ENCODE data around the gene NDUFA8. TPM values are rescaled to one million over a fixed set of nuclear protein-coding genes. Genes with fewer than 3 reads are reported as not detected.

The NDUFA8 gene
- total and polyA plus RNA-seq, 10 of the 15 experiments (the other 5 are each of a cell fraction or from before 2014, with no cell fraction given) = 44.9 to 159 (median 90.8) TPM

DNA sequence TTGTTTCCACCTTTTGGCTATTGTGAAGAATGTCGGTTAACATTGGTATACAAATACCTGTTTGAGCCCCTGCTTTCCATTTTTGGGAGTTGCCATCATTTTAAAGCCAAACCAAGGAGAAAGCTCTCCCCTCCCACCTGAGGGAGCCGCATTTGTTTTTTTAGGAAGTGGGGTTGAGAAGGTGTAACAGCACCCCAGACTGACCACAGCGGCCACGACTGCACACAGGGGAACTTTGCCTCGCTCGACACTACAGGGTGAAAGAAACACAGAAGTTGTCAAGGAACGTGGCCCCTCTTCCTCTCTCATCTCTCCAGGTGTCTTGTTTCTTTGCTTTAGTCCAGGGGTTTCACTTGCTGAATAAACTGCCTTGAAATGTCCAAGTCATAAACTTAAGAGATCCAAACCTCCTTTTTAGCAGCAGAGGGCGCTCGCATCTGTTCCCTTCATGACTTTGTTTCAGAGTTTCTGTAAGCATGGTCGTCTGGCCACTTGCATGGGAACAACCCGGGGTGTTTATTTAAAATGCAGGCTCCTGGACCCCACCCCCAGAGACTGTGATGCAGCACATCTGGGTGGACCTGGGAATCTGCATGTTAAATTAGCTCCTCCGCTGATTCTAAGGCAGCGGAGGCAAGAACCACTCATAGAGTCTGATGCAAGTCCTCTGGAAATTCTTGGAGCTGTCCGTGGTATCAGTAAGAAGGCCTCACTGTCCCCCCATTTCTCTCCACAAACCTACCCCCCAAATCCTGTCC is 64.4 kb downstream of the NDUFA8 start (continued):
- TF ChIP-seq, protein P1, sequence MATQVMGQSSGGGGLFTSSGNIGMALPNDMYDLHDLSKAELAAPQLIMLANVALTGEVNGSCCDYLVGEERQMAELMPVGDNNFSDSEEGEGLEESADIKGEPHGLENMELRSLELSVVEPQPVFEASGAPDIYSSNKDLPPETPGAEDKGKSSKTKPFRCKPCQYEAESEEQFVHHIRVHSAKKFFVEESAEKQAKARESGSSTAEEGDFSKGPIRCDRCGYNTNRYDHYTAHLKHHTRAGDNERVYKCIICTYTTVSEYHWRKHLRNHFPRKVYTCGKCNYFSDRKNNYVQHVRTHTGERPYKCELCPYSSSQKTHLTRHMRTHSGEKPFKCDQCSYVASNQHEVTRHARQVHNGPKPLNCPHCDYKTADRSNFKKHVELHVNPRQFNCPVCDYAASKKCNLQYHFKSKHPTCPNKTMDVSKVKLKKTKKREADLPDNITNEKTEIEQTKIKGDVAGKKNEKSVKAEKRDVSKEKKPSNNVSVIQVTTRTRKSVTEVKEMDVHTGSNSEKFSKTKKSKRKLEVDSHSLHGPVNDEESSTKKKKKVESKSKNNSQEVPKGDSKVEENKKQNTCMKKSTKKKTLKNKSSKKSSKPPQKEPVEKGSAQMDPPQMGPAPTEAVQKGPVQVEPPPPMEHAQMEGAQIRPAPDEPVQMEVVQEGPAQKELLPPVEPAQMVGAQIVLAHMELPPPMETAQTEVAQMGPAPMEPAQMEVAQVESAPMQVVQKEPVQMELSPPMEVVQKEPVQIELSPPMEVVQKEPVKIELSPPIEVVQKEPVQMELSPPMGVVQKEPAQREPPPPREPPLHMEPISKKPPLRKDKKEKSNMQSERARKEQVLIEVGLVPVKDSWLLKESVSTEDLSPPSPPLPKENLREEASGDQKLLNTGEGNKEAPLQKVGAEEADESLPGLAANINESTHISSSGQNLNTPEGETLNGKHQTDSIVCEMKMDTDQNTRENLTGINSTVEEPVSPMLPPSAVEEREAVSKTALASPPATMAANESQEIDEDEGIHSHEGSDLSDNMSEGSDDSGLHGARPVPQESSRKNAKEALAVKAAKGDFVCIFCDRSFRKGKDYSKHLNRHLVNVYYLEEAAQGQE (IDR thresholded peaks at IDR 0.05; ENCODE audit: low read depth, low read length) = peak; percentile 41; the same call in 1 of the 2 replicates
- no peak for TF ChIP-seq IKZF2 (IDR thresholded peaks at IDR 0.05)
- TF ChIP-seq MTA2 (IDR thresholded peaks at IDR 0.05; ENCODE audit: low read depth) = no peak
- TF ChIP-seq SPI1 (IDR thresholded peaks at IDR 0.05; ENCODE audit: borderline replicate concordance, insufficient read depth, low read depth, low read length) = peak; percentile 36; the same call in 1 of the 2 replicates
- no peak for TF ChIP-seq TCF7 (IDR thresholded peaks at IDR 0.05; ENCODE audit: borderline replicate concordance)
- peak; percentile 27; the same call in 1 of the 2 replicates for TF ChIP-seq RAD21 (IDR thresholded peaks at IDR 0.05; ENCODE audit: insufficient read depth, low read depth, low read length)
- TF ChIP-seq SMAD5 (IDR thresholded peaks at IDR 0.05; ENCODE audit: low read depth) = no peak
- TF ChIP-seq CHD2 (IDR thresholded peaks at IDR 0.05; ENCODE audit: borderline replicate concordance, low read depth, low read length) = no peak
- TF ChIP-seq, protein P2, sequence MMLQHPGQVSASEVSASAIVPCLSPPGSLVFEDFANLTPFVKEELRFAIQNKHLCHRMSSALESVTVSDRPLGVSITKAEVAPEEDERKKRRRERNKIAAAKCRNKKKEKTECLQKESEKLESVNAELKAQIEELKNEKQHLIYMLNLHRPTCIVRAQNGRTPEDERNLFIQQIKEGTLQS (IDR thresholded peaks at IDR 0.05; ENCODE audit: borderline replicate concordance, extremely low read depth, low read depth, low read length) = no peak
- no peak for TF ChIP-seq CBX3 (IDR thresholded peaks at IDR 0.05; ENCODE audit: borderline replicate concordance, low read depth)
- no peak for TF ChIP-seq POLR2AphosphoS5 (IDR thresholded peaks at IDR 0.05; ENCODE audit: low read length)
- TF ChIP-seq E4F1 (IDR thresholded peaks at IDR 0.05; ENCODE audit: borderline replicate concordance, partially characterized antibody) = no peak
- TF ChIP-seq ZNF622 (IDR thresholded peaks at IDR 0.05) = no peak
- TF ChIP-seq SUPT20H (IDR thresholded peaks at IDR 0.05; ENCODE audit: borderline replicate concordance, control insufficient read depth, low read depth, low read length) = no peak

Small RNA genes lying within 50 kb of the gene (microRNA-seq; reads per million reads assigned to microRNA genes)
- gene MIR4478 = not detected

Small RNA genes lying within 50 kb of the gene (small RNA-seq; reads per million reads assigned to genes)
- not detected for gene MIR4478

Other genes starting within 250 kb of the NDUFA8 start
- gene TTLL11, start 66.5 kb downstream of the NDUFA8 start, total RNA-seq (2014; rRNA removed) = 2.5 TPM in 2 replicates
- 2.0 and 2.5 TPM in 2 replicates for gene TTLL11, start 66.5 kb downstream of the NDUFA8 start, total RNA-seq (2014; rRNA removed; fragmentation: Illumina TruSeq; extraction: Trizol)
- 2.9 and 3.1 TPM in 2 replicates for gene TTLL11, start 66.5 kb downstream of the NDUFA8 start, total RNA-seq (2021)
- 2.4 and 3.3 TPM in 2 replicates for gene TTLL11, start 66.5 kb downstream of the NDUFA8 start, polyA plus RNA-seq (2011; rRNA removed)
- 2.9 and 3.5 TPM in 2 replicates for gene TTLL11, start 66.5 kb downstream of the NDUFA8 start, polyA plus RNA-seq (2014; fragmentation: Illumina TruSeq; extraction: Trizol)
- gene TTLL11, start 66.5 kb downstream of the NDUFA8 start, polyA plus RNA-seq (2014; fragmentation: Nextera tagmentation; extraction: Ambion mirVana) = 1 to 10 TPM; 1.2 to 1.4 TPM
- gene TTLL11, start 66.5 kb downstream of the NDUFA8 start, polyA plus RNA-seq (2014; rRNA removed) = 3.1 and 5.0 TPM in 2 replicates
- gene TTLL11, start 66.5 kb downstream of the NDUFA8 start, polyA plus RNA-seq (2016; fragmentation: Nextera tagmentation; extraction: Ambion mirVana) = 1 to 10 TPM; 3.0 to 3.7 TPM
- gene MORN5, start 129 bp upstream of the NDUFA8 start, total RNA-seq (2014; rRNA removed) = not detected in 2 replicates
- gene MORN5, start 129 bp upstream of the NDUFA8 start, total RNA-seq (2014; rRNA removed; fragmentation: Illumina TruSeq; extraction: Trizol) = not detected in 2 replicates
- gene MORN5, start 129 bp upstream of the NDUFA8 start, total RNA-seq (2021) = not detected in 2 replicates
- not detected in 2 replicates for gene MORN5, start 129 bp upstream of the NDUFA8 start, polyA plus RNA-seq (2011; rRNA removed)
- not detected in 2 replicates for gene MORN5, start 129 bp upstream of the NDUFA8 start, polyA plus RNA-seq (2014; fragmentation: Illumina TruSeq; extraction: Trizol)
- not detected for gene MORN5, start 129 bp upstream of the NDUFA8 start, polyA plus RNA-seq (2014; fragmentation: Nextera tagmentation; extraction: Ambion mirVana)
- gene MORN5, start 129 bp upstream of the NDUFA8 start, polyA plus RNA-seq (2014; rRNA removed) = not detected in 2 replicates
- not detected for gene MORN5, start 129 bp upstream of the NDUFA8 start, polyA plus RNA-seq (2016; fragmentation: Nextera tagmentation; extraction: Ambion mirVana)
- not detected in 2 replicates for gene LHX6, start 69.2 kb upstream of the NDUFA8 start, total RNA-seq (2014; rRNA removed)
- gene LHX6, start 69.2 kb upstream of the NDUFA8 start, total RNA-seq (2014; rRNA removed; fragmentation: Illumina TruSeq; extraction: Trizol) = not detected in 2 replicates
- not detected in 2 replicates for gene LHX6, start 69.2 kb upstream of the NDUFA8 start, total RNA-seq (2021)
- gene LHX6, start 69.2 kb upstream of the NDUFA8 start, polyA plus RNA-seq (2011; rRNA removed) = not detected in 2 replicates
- not detected in 2 replicates for gene LHX6, start 69.2 kb upstream of the NDUFA8 start, polyA plus RNA-seq (2014; fragmentation: Illumina TruSeq; extraction: Trizol)
- not detected for gene LHX6, start 69.2 kb upstream of the NDUFA8 start, polyA plus RNA-seq (2014; fragmentation: Nextera tagmentation; extraction: Ambion mirVana)
- gene LHX6, start 69.2 kb upstream of the NDUFA8 start, polyA plus RNA-seq (2014; rRNA removed) = not detected in 2 replicates
- gene LHX6, start 69.2 kb upstream of the NDUFA8 start, polyA plus RNA-seq (2016; fragmentation: Nextera tagmentation; extraction: Ambion mirVana) = not detected
- gene RBM18, start 105.1 kb upstream of the NDUFA8 start, total RNA-seq (2014; rRNA removed) = 6.4 and 7.9 TPM in 2 replicates
- 10.3 and 10.5 TPM in 2 replicates for gene RBM18, start 105.1 kb upstream of the NDUFA8 start, total RNA-seq (2014; rRNA removed; fragmentation: Illumina TruSeq; extraction: Trizol)
- gene RBM18, start 105.1 kb upstream of the NDUFA8 start, total RNA-seq (2021) = 18.2 and 18.6 TPM in 2 replicates
- gene RBM18, start 105.1 kb upstream of the NDUFA8 start, polyA plus RNA-seq (2011; rRNA removed) = 36.9 and 59.3 TPM in 2 replicates
- 23.8 and 25.6 TPM in 2 replicates for gene RBM18, start 105.1 kb upstream of the NDUFA8 start, polyA plus RNA-seq (2014; fragmentation: Illumina TruSeq; extraction: Trizol)
- gene RBM18, start 105.1 kb upstream of the NDUFA8 start, polyA plus RNA-seq (2014; fragmentation: Nextera tagmentation; extraction: Ambion mirVana) = 10 to 100 TPM; 41.0 to 42.2 TPM
- 10.9 and 11.5 TPM in 2 replicates for gene RBM18, start 105.1 kb upstream of the NDUFA8 start, polyA plus RNA-seq (2014; rRNA removed)
- 10 to 100 TPM; 42.9 to 46.8 TPM for gene RBM18, start 105.1 kb upstream of the NDUFA8 start, polyA plus RNA-seq (2016; fragmentation: Nextera tagmentation; extraction: Ambion mirVana)
- 74.9 and 75.1 TPM in 2 replicates for gene MRRF, start 105.1 kb upstream of the NDUFA8 start, total RNA-seq (2014; rRNA removed)
- 75.4 and 80.5 TPM in 2 replicates for gene MRRF, start 105.1 kb upstream of the NDUFA8 start, total RNA-seq (2014; rRNA removed; fragmentation: Illumina TruSeq; extraction: Trizol)
- 55.7 and 64.8 TPM in 2 replicates for gene MRRF, start 105.1 kb upstream of the NDUFA8 start, total RNA-seq (2021)
- 111 and 123 TPM in 2 replicates for gene MRRF, start 105.1 kb upstream of the NDUFA8 start, polyA plus RNA-seq (2011; rRNA removed)
- 112 and 152 TPM in 2 replicates for gene MRRF, start 105.1 kb upstream of the NDUFA8 start, polyA plus RNA-seq (2014; fragmentation: Illumina TruSeq; extraction: Trizol)
- gene MRRF, start 105.1 kb upstream of the NDUFA8 start, polyA plus RNA-seq (2014; fragmentation: Nextera tagmentation; extraction: Ambion mirVana) = 10 to 100 TPM; 75.2 to 95.3 TPM
- 75.3 and 87.4 TPM in 2 replicates for gene MRRF, start 105.1 kb upstream of the NDUFA8 start, polyA plus RNA-seq (2014; rRNA removed)
- 10 to 100 TPM; 72.5 to 77.5 TPM for gene MRRF, start 105.1 kb upstream of the NDUFA8 start, polyA plus RNA-seq (2016; fragmentation: Nextera tagmentation; extraction: Ambion mirVana)
- gene PTGS1, start 211.2 kb upstream of the NDUFA8 start, total RNA-seq (2014; rRNA removed) = 0.98 and 1.3 TPM in 2 replicates
- gene PTGS1, start 211.2 kb upstream of the NDUFA8 start, total RNA-seq (2014; rRNA removed; fragmentation: Illumina TruSeq; extraction: Trizol) = 0.69 and 0.72 TPM in 2 replicates
- 1.2 TPM in 2 replicates for gene PTGS1, start 211.2 kb upstream of the NDUFA8 start, total RNA-seq (2021)
- gene PTGS1, start 211.2 kb upstream of the NDUFA8 start, polyA plus RNA-seq (2011; rRNA removed) = 2.1 and 2.8 TPM in 2 replicates
- 0.78 and 0.84 TPM in 2 replicates for gene PTGS1, start 211.2 kb upstream of the NDUFA8 start, polyA plus RNA-seq (2014; fragmentation: Illumina TruSeq; extraction: Trizol)
- gene PTGS1, start 211.2 kb upstream of the NDUFA8 start, polyA plus RNA-seq (2014; fragmentation: Nextera tagmentation; extraction: Ambion mirVana) = 1 to 10 TPM in 1 of 2 experiments, under 1 TPM in 1; 0.60 to 1.1 TPM
- gene PTGS1, start 211.2 kb upstream of the NDUFA8 start, polyA plus RNA-seq (2014; rRNA removed) = 1.1 and 1.4 TPM in 2 replicates
- gene PTGS1, start 211.2 kb upstream of the NDUFA8 start, polyA plus RNA-seq (2016; fragmentation: Nextera tagmentation; extraction: Ambion mirVana) = under 1 TPM; 0.16 to 0.48 TPM

Data from GM12878 (cell line).